Suprapubic skin (tissue), 4 donors: ENCODE results near the gene SCCPDH. TPM values are rescaled to one million over a fixed set of nuclear protein-coding genes. Genes with fewer than 3 reads are reported as not detected.

Experiments used
- DNase-seq, 2 donors: peaks; one replicate each; pipeline ENCODE4 v3.0.0-alpha.2; 2019; ENCODE audit warnings: low spot score in 2 of 2
- H3K27ac ChIP-seq: fragments of 200-600 bp; sonication (generic); one replicate; pipeline ENCODE4 v1.5.1; 2019
- H3K27me3 ChIP-seq: fragments of 200-600 bp; sonication (generic); one replicate; pipeline ENCODE4 v1.5.1; 2019
- H3K36me3 ChIP-seq: fragments of 200-600 bp; sonication (generic); one replicate; pipeline ENCODE4 v1.5.1; 2019
- H3K4me1 ChIP-seq: fragments of 200-600 bp; sonication (generic); one replicate; pipeline ENCODE4 v1.5.1; 2019
- H3K4me3 ChIP-seq: fragments of 200-600 bp; sonication (generic); one replicate; pipeline ENCODE4 v1.5.1; 2019; ENCODE audit warnings: mild to moderate bottlenecking
- H3K9me3 ChIP-seq: fragments of 200-600 bp; sonication (generic); one replicate; pipeline ENCODE4 v1.5.1; 2019
- EP300 ChIP-seq: sonication (generic); formaldehyde crosslinking; IDR thresholded peaks from one replicate; pipeline ENCODE4 v1.6.1; 2017; ENCODE audit warnings: antibody characterized with exemption
- POLR2A ChIP-seq, 2 donors: fragments of 450-650 bp; IDR thresholded peaks; one replicate each; pipeline ENCODE4 v1.6.1; 2017; ENCODE audit warnings: antibody characterized with exemption in 2 of 2, mild to moderate bottlenecking in 2 of 2, moderate library complexity in 2 of 2
- POLR2AphosphoS5 ChIP-seq, 3 donors: sonication (generic); formaldehyde crosslinking; IDR thresholded peaks; one replicate each; pipeline ENCODE4 v1.6.1; 2017; ENCODE audit warnings: antibody characterized with exemption in 3 of 3
- WGBS: methylation state at CpG from one replicate; pipeline ENCODE4 v1.1.5; 2018; 5-methylcytosine and 5-hydroxymethylcytosine counted together
- total RNA-seq, 4 donors: library from RNA; depleted of rRNA; stranded (reverse); fragments of >200 nt; gene quantifications; one replicate each; pipeline ENCODE4 v1.1.0, GENCODE V29; 2016
- TF ChIP-seq, protein P1 (sequence below), 2 donors: fragments of 200-600 bp in 1 of 2; fragments of 450-650 bp in 1 of 2; sonication (generic) in 1 of 2; IDR thresholded peaks; one replicate each; pipeline ENCODE4 v1.5.1; 2016 to 2019; ENCODE audit warnings: antibody characterized with exemption in 2 of 2, mild to moderate bottlenecking in 1 of 2, moderate library complexity in 1 of 2

SCCPDH gene
- total RNA-seq, 4 donors from 2014 or later, result 4.0 to 11.2 (median 10.0) TPM

DNA sequence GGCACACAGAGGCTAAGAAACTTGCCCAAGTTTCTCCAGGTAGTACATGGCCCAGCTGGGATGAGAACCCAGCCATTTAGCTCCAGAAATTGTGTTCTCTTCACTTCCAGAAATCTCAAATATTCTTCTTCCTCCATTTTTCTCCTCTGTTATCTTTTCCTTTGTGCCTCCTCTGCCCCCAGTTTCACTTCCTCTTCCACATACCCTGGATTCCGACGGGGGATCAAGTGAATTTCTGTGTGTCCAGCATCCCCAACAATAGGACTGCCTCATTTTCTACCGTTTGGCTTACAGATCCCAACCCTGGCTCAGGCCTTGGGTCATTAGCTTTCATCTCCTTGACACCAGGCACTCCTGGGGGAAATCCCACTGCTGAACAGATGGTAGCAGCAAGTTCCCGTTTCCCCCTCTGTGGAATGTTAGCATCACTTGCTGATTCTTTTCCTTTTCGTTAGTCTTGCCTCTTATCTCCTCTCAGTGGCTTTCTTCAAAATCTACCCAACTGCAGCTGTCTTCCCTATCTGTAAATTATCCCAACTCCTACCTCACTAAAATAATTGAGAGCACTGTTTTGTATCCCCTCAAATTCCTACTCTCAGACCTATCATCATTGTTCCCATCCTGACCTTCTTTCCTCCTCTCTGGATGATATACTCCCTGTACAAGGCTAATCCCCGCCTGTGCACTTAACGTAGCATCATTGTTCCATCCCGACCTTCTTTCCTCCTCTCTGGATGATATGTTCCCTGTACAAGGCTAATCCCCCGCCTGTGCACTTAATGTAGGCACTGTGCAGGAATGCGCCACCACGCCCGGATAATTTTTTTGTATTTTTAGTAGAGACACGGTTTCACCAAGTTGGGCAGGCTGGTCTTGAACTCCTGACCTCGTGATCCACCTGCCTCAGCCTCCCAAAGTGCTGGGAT, 36.5 kb downstream of the SCCPDH start:
- DNase-seq, result no peak
- 80% methylated on average over 14 of the region's 14 CpGs for WGBS
- H3K4me1 ChIP-seq, result no peaks in the 10 kb centered on the region
- TF ChIP-seq EP300 (no peak), POLR2AphosphoS5 (IDR thresholded peaks at IDR 0.05) (no peak), POLR2A (IDR thresholded peaks at IDR 0.05) (no peak)
- TF ChIP-seq, protein P1, sequence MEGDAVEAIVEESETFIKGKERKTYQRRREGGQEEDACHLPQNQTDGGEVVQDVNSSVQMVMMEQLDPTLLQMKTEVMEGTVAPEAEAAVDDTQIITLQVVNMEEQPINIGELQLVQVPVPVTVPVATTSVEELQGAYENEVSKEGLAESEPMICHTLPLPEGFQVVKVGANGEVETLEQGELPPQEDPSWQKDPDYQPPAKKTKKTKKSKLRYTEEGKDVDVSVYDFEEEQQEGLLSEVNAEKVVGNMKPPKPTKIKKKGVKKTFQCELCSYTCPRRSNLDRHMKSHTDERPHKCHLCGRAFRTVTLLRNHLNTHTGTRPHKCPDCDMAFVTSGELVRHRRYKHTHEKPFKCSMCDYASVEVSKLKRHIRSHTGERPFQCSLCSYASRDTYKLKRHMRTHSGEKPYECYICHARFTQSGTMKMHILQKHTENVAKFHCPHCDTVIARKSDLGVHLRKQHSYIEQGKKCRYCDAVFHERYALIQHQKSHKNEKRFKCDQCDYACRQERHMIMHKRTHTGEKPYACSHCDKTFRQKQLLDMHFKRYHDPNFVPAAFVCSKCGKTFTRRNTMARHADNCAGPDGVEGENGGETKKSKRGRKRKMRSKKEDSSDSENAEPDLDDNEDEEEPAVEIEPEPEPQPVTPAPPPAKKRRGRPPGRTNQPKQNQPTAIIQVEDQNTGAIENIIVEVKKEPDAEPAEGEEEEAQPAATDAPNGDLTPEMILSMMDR (IDR thresholded peaks at IDR 0.05), result no peak
- no peak overlapping the region for H3K27ac ChIP-seq
- no peak overlapping the region for H3K4me3 ChIP-seq
- no peaks in the 10 kb centered on the region for H3K27me3 ChIP-seq
- H3K9me3 ChIP-seq, result no peaks in the 10 kb centered on the region
- H3K36me3 ChIP-seq, result peaks cover 28% of the 10 kb centered on the region

DNA sequence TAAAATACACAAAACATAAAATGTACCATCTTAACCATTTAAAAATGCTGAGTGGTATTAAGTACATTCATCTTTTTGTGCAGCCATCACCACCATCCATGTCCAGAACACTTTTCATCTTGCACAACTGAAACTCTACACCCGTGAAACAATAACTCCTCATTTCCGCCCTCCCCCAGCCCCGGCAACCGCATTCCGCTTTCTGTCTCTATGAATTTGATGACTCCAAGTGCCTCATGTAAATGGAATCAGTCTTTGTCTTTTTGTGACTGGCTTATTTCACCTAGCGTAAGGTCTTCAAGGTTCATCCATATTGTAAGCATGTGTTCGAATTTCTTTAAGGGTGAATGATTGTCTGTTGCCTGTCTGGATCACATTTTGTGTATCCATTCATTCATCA, 37.2 kb downstream of the SCCPDH start:
- Histone ChIP-seq H3K27ac (no peak overlapping the region), H3K4me3 (no peak overlapping the region), H3K9me3 (no peaks in the 10 kb centered on the region), H3K36me3 (peaks cover 28% of the 10 kb centered on the region), H3K27me3 (no peaks in the 10 kb centered on the region), H3K4me1 (no peaks in the 10 kb centered on the region)
- 90% methylated on average over 7 of the region's 7 CpGs for WGBS
- TF ChIP-seq, protein P1 (IDR thresholded peaks at IDR 0.05), result no peak
- no peak for TF ChIP-seq POLR2A (IDR thresholded peaks at IDR 0.05)
- no peak for TF ChIP-seq EP300
- TF ChIP-seq POLR2AphosphoS5 (IDR thresholded peaks at IDR 0.05), result no peak
- DNase-seq, result no peak

DNA sequence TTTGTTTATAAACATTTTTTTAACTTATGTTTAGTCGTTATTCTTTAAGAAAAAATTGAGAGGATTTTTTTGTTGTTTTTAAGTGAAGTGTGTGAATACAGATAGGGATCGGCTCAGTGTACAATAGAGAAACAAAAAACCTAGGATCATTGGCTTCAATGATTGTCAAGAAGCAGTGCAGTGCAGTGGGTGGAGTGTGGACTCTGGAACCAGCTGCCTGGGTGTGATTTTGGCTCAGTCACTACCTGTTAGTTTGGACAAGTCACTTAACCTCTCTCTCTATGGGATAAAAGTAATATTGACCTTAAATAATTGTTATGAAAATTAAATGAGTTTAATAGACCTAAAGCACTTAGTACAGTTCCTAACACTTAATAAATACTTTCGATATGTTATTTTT, 41.3 kb downstream of the SCCPDH start:
- Histone ChIP-seq H3K4me1 (peaks cover 11% of the 10 kb centered on the region), H3K27me3 (no peaks in the 10 kb centered on the region), H3K36me3 (peaks cover 26% of the 10 kb centered on the region), H3K4me3 (no peak overlapping the region), H3K9me3 (no peaks in the 10 kb centered on the region), H3K27ac (no peak overlapping the region)
- TF ChIP-seq POLR2AphosphoS5 (IDR thresholded peaks at IDR 0.05) (no peak), POLR2A (IDR thresholded peaks at IDR 0.05) (no peak), EP300 (no peak)
- TF ChIP-seq, protein P1 (IDR thresholded peaks at IDR 0.05), result no peak
- WGBS, result 77% methylated on average over 3 of the region's 3 CpGs
- DNase-seq, result no peak

DNA sequence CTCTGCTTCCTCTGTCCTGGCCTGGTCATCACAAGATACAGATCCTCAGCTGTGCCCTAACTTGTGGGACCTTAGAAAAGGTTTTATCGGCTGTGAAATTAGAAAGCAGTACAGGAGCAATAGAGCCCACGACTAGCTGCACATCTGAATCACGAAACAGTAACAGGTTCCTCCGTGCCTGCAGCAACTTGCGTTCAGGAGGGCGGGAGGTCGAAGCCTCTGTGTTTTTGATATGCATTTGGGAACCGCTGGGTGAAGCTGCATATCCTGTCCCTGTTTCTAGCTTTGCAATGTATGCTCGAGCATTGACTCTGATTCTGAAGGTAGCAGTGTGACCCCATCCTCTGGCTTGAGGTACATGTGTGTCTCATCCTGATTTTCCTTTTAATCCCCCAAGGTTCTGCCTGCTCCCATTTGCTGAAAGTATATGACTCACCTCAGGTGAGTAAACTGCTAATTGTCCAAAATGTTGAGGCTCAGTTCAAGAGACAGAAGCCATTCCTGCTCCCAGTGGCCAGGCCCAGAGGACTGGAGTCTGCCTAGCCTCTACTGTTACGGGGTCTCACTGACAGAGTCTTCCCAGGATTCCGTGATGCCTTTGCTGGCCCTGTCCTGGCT, 44.3 kb downstream of the SCCPDH start:
- WGBS, result 62% methylated on average over 11 of the region's 11 CpGs
- Histone ChIP-seq H3K4me1 (peaks cover 11% of the 10 kb centered on the region), H3K9me3 (no peaks in the 10 kb centered on the region), H3K27ac (peak overlapping the region; percentile 59), H3K36me3 (peaks cover 10% of the 10 kb centered on the region), H3K4me3 (no peak overlapping the region), H3K27me3 (no peaks in the 10 kb centered on the region)
- DNase-seq, result no peak
- TF ChIP-seq EP300, result no peak
- TF ChIP-seq, protein P1 (IDR thresholded peaks at IDR 0.05), result no peak
- TF ChIP-seq POLR2A (IDR thresholded peaks at IDR 0.05), result no peak

DNA sequence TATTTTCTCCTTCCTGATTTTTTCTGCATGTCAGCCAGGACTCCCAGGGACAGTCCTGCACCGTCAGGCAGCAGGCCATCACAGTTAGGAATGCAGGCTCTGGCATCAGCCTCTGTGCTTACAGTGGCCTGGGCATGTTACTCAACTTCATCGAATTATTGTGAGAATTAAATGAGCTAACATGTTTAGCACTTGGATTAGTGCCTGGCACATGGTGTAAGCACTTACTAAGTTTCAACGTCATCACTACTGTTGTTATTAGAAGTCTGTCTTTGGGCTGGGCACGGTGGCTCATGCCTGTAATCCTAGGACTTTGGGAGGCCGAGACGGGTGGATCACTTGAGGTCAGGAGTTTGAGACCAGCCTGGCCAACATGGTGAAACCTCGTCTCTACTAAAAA, 45.1 kb downstream of the SCCPDH start:
- DNase-seq, result peak in 1 of 2 donors; percentile 78
- no peaks in the 10 kb centered on the region for H3K9me3 ChIP-seq
- WGBS, result 42% methylated on average over 7 of the region's 7 CpGs
- peak overlapping the region; percentile 59 for H3K27ac ChIP-seq
- H3K36me3 ChIP-seq, result peaks cover 10% of the 10 kb centered on the region
- no peak for TF ChIP-seq EP300
- peak in 2 of 3 donors; percentile 3 to 59 for TF ChIP-seq POLR2AphosphoS5 (IDR thresholded peaks at IDR 0.05)
- no peak overlapping the region for H3K4me3 ChIP-seq
- no peaks in the 10 kb centered on the region for H3K27me3 ChIP-seq
- H3K4me1 ChIP-seq, result peaks cover 11% of the 10 kb centered on the region
